HG03378 (cell line): Measurements from ENCODE around the gene POLD4.

Source experiments
- ATAC-seq: cut with Tn5 transposase; IDR thresholded peaks from one replicate; pipeline ENCODE4 v1.9.1; 2021; ENCODE audit warnings: mild to moderate bottlenecking, moderate library complexity; ENCODE audit not compliant: unreplicated experiment

Gene POLD4

DNA sequence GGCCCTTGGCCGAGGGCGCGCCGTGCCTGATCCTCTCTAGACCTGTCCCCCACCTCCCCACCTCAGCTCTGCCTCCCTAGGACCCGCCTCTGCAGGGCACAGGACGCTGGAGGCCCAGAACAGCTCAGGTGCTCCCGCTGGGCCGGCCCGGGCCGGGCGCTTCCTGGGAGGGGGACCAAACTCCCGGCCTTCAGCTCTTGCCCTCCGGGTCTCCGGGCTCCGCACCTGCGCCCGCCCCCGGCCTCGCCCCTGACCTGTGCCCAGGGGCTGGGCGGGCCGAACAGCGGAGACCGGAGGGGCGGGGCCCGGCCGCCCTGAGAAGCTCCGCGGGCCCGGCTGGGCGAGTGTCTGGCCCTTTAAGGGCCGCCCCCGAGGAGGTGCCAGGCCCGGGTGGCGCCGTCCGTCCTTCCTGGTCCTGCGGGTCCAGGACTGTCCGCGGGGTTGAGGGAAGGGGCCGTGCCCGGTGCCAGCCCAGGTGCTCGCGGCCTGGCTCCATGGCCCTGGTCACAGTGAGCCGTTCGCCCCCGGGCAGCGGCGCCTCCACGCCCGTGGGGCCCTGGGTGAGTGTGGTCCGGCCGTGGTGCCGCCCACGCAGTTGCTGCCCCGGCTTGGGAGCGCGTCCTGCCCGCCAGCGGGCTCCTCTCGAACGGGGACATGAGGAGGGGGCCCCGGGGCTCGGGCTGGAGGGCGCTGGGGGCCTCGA is 50.1 kb downstream of the POLD4 start, which contains the start of gene SSH3:
TSS of gene SSH3 (plus strand) at position 399 of the 703 bp plus-strand sequence. CDS start at position 495, 96 bp downstream.
- ATAC-seq: no peak

DNA sequence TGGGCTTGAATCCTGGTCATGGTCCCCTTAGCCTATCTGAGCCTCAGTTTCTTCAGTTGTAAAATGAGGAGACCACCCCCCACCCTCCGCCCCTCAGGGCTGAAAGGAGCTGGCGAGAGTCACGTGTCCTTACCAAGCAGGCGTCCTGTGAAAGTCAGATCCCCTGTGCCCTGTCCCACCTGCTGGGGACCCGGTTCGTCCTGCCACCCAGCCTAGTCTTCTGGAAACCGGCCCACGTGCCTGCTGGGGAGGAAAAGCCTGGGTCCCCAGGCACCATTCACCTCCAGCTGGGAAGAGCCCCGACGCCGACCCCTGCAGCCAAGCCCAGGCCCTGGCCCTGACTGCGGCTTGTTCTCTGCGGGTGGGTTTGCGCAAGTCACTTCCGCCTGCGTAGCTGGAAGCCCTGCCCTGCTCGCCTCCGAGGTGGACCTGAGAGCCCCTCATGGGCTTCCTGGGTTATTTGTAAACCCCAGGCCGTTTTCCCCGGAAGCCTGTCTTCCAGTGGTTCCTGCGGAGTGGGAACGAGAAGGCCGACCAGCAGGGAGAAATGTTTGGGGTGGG is 50.7 kb downstream of the POLD4 start:
- ATAC-seq: no peak

DNA sequence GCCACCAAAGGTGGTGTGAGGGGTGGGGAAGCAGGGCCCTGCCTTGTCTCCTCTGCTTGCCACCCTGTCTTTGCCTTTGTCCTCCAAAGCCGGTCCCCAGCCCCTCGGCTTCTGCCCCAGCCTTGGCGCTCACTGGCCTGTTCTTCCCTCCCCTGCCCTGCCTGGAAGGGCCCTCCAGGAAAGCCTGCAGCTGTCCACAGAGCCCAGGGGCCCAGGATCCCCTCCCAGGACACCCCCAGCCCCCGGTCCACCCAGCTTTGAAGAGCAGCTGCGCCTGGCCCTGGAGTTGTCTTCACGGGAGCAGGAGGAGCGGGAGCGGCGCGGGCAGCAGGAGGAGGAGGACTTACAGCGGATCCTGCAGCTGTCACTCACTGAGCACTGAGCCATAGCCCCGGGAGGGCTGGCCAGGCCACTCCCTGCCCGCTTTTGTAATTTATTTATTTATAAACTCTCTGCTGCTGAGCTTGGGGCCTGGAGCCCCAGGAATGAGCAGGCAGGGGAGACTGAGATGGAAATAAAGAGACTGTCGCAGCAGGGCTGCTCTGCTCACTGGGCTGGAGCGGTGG is 51.3 kb downstream of the POLD4 start:
- ATAC-seq: no peak

DNA sequence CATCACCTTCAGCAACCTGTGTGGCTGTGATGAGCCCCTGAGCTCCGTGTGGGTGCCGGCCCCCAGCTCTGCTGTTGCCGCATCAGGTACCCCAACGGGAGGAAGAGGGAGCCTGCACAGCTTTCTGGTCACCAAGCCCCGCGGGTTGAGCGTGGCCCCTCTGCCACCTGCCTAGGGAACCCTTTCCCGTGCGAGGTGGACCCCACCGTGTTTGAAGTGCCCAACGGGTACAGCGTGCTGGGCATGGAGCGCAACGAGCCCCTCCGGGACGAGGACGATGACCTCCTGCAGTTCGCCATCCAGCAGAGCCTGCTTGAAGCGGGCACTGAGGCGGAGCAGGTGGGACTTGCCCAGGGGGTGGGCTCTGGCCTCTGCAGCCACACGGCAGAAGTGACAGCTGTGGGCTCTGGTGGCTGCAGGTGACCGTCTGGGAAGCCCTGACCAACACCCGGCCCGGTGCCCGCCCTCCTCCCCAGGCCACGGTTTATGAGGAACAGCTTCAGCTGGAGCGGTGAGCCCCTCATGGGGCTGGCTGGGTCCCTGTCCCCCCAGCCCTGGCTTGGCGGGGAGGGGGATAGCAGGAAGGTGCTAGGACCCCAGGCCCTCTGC is 51.9 kb downstream of the POLD4 start:
- no peak for ATAC-seq
